IPS-NIHi11 (cell line): ENCODE results near the gene BEND7.
"Not testable (repeated sequence)": the region's sequence is repeated elsewhere in the genome, so short reads cannot be mapped to it uniquely, and the experiment has no call there.

Experiments
- DNase-seq: peaks from one replicate; pipeline ENCODE4 v3.0.0; 2012; ENCODE audit warnings: mixed read lengths, low spot score

The BEND7 gene

GRCh38 chr10:13421382-13421917, 107.4 kb downstream of the BEND7 start:
- DNase-seq = no peak

- no peak for DNase-seq
Observed at GRCh38 chr10:13420532-13421307, 108.1 kb downstream of the BEND7 start.

GRCh38 chr10:13417459-13418126, 111.2 kb downstream of the BEND7 start:
- no peak for DNase-seq

- no peak for DNase-seq
Observed at GRCh38 chr10:13416760-13417159, 112.1 kb downstream of the BEND7 start.

GRCh38 chr10:13414855-13415254, 114.0 kb downstream of the BEND7 start:
- peak; percentile 72 for DNase-seq

GRCh38 chr10:13414137-13414536, 114.7 kb downstream of the BEND7 start:
- DNase-seq = no peak

- no peak for DNase-seq
Observed at GRCh38 chr10:13412894-13413293, 115.9 kb downstream of the BEND7 start.

- no peak for DNase-seq
Observed at GRCh38 chr10:13404791-13405190, 124.0 kb downstream of the BEND7 start.

GRCh38 chr10:13404305-13404759, 124.5 kb downstream of the BEND7 start:
- no peak for DNase-seq

GRCh38 chr10:13403426-13403825, 125.4 kb downstream of the BEND7 start:
- DNase-seq = not testable (repeated sequence)

GRCh38 chr10:13402021-13402420, 126.8 kb downstream of the BEND7 start:
- no peak for DNase-seq

- no peak for DNase-seq
Observed at GRCh38 chr10:13401142-13401541, 127.7 kb downstream of the BEND7 start.

GRCh38 chr10:13400196-13400965, 128.4 kb downstream of the BEND7 start:
- DNase-seq = no peak

GRCh38 chr10:13399752-13400151, 129.1 kb downstream of the BEND7 start:
- DNase-seq = no peak

- DNase-seq = no peak
Observed at GRCh38 chr10:13399236-13399635, 129.6 kb downstream of the BEND7 start.

- DNase-seq = no peak
Observed at GRCh38 chr10:13397052-13397451, 131.8 kb downstream of the BEND7 start.

GRCh38 chr10:13396369-13396768, 132.4 kb downstream of the BEND7 start:
- no peak for DNase-seq

- no peak for DNase-seq
Observed at GRCh38 chr10:13395540-13395939, 133.3 kb downstream of the BEND7 start.

- DNase-seq = no peak
Observed at GRCh38 chr10:13393640-13394039, 135.2 kb downstream of the BEND7 start.

GRCh38 chr10:13392701-13393100, 136.1 kb downstream of the BEND7 start:
- DNase-seq = no peak
